Astrocyte of the hippocampus (primary cell): ENCODE data around the gene CDH19.
"Not testable (repeated sequence)": the region's sequence is repeated elsewhere in the genome, so short reads cannot be mapped to it uniquely, and the experiment has no call there.

Experiments
- DNase-seq: peaks from one replicate; pipeline ENCODE4 v3.0.0; 2011; ENCODE audit warnings: low read depth, low spot score

The CDH19 gene

GRCh38 chr18:66564236-66564635 is 39.7 kb downstream of the CDH19 start:
- DNase-seq, result no peak

GRCh38 chr18:66562279-66562678 is 41.6 kb downstream of the CDH19 start:
- no peak for DNase-seq

GRCh38 chr18:66560094-66560493 is 43.8 kb downstream of the CDH19 start:
- DNase-seq, result peak; percentile 40

- no peak for DNase-seq
Observed at GRCh38 chr18:66558773-66559172, 45.1 kb downstream of the CDH19 start.

- no peak for DNase-seq
Observed at GRCh38 chr18:66557091-66557490, 46.8 kb downstream of the CDH19 start.

GRCh38 chr18:66555585-66555984 is 48.3 kb downstream of the CDH19 start:
- no peak for DNase-seq

GRCh38 chr18:66553824-66554223 is 50.1 kb downstream of the CDH19 start:
- DNase-seq, result peak; percentile 30

- no peak for DNase-seq
Observed at GRCh38 chr18:66550366-66550765, 53.5 kb downstream of the CDH19 start.

- no peak for DNase-seq
Observed at GRCh38 chr18:66548747-66549146, 55.1 kb downstream of the CDH19 start.

GRCh38 chr18:66534110-66534509 is 69.8 kb downstream of the CDH19 start:
- no peak for DNase-seq

- no peak for DNase-seq
Observed at GRCh38 chr18:66533693-66534092, 70.2 kb downstream of the CDH19 start.

GRCh38 chr18:66523219-66523991 is 80.5 kb downstream of the CDH19 start:
- DNase-seq, result no peak

GRCh38 chr18:66513996-66514395 is 89.9 kb downstream of the CDH19 start:
- no peak for DNase-seq

GRCh38 chr18:66511792-66512191 is 92.1 kb downstream of the CDH19 start:
- DNase-seq, result peak; percentile 21

GRCh38 chr18:66511289-66511688 is 92.6 kb downstream of the CDH19 start:
- no peak for DNase-seq

- peak; percentile 2 for DNase-seq
Observed at GRCh38 chr18:66510357-66511045, 93.4 kb downstream of the CDH19 start.

GRCh38 chr18:66508937-66509336 is 95.0 kb downstream of the CDH19 start:
- no peak for DNase-seq

GRCh38 chr18:66506178-66506577 is 97.7 kb downstream of the CDH19 start:
- no peak for DNase-seq

- no peak for DNase-seq
Observed at GRCh38 chr18:66497351-66497750, 106.5 kb downstream of the CDH19 start.

GRCh38 chr18:66495844-66496243 is 108.0 kb downstream of the CDH19 start:
- peak; percentile 75 for DNase-seq

- no peak for DNase-seq
Observed at GRCh38 chr18:66473882-66474281, 130.0 kb downstream of the CDH19 start.

- not testable (repeated sequence) for DNase-seq
Observed at GRCh38 chr18:66466184-66466583, 137.7 kb downstream of the CDH19 start.

GRCh38 chr18:66461344-66461743 is 142.5 kb downstream of the CDH19 start:
- DNase-seq, result no peak
